ENCODE results near the gene SEMA3E. TPM values are rescaled to one million over a fixed set of nuclear protein-coding genes. Genes with fewer than 3 reads are reported as not detected.

The SEMA3E gene
- total RNA-seq, 4 donors from 2014 or later: 0.83 to 2.2 (median 1.9) TPM

DNA sequence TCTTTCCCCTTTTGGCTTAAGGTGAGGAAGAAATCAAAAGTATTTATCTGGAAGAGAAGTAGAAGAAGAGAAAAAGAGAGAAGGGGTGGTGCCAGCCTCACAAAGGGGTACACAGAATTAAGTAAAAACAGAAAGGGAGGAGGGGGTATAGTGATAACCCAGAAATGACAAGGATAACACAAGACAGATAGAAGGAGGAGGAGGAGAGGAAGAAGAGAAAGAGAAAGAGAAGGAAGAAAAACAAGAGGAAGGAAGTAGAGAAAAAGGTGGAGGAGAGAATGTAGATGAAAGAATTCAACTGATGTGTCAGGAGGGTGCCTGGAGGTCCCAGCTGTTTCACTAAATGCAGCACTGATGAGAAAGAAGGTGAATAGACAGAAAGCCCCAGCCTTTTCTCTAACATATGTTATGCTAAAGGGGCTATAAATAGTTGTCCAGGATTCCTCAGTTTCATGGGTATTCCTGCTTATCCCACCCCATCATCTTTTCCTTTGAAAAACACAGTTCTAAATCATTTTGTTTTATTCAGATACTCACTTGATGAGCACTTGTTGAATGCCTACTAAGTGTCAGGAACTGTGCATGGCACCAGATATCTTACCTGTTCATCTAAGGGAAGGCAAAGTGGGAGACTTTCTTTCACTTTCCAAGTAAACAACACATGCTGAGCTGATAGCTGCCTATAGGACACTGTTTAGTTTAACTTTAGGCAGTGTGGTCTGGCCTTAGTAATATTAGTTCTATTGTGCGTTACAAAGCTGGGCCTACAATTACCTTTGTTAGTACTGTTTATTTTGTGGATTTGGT lies 8.0 kb downstream of the SEMA3E start:
- no peak for TF ChIP-seq POLR2A (IDR thresholded peaks at IDR 0.05)
- TF ChIP-seq, protein P1, sequence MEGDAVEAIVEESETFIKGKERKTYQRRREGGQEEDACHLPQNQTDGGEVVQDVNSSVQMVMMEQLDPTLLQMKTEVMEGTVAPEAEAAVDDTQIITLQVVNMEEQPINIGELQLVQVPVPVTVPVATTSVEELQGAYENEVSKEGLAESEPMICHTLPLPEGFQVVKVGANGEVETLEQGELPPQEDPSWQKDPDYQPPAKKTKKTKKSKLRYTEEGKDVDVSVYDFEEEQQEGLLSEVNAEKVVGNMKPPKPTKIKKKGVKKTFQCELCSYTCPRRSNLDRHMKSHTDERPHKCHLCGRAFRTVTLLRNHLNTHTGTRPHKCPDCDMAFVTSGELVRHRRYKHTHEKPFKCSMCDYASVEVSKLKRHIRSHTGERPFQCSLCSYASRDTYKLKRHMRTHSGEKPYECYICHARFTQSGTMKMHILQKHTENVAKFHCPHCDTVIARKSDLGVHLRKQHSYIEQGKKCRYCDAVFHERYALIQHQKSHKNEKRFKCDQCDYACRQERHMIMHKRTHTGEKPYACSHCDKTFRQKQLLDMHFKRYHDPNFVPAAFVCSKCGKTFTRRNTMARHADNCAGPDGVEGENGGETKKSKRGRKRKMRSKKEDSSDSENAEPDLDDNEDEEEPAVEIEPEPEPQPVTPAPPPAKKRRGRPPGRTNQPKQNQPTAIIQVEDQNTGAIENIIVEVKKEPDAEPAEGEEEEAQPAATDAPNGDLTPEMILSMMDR (IDR thresholded peaks at IDR 0.05): no peak
- H3K36me3 ChIP-seq: no peaks in the 10 kb centered on the region
- no peak overlapping the region for H3K4me3 ChIP-seq
- H3K27ac ChIP-seq: no peak overlapping the region
- DNase-seq: no peak
- no peaks in the 10 kb centered on the region for H3K4me1 ChIP-seq
- no peaks in the 10 kb centered on the region for H3K27me3 ChIP-seq
- H3K9me3 ChIP-seq: no peaks in the 10 kb centered on the region

DNA sequence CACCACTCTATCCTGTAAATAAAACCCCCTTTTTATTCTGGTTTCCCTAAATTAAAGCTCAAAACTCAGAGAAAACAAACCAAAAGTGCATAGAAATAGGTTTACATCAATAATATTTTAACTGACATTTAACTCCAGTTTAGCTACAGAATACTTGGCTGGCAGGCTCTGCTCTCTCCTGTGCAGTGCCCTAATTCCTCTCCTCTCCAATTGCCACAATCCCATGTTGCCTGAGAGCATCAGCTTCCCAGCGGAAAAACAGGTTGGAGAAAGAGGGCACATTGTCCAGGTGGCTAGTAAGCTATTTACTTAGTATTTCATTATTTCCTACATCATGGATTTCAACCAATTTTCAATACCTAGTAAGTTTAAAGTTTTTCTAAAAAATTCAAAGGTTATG lies 8.7 kb downstream of the SEMA3E start:
- H3K36me3 ChIP-seq: no peaks in the 10 kb centered on the region
- H3K27ac ChIP-seq: no peak overlapping the region
- H3K4me3 ChIP-seq: no peak overlapping the region
- DNase-seq: no peak
- TF ChIP-seq POLR2A (IDR thresholded peaks at IDR 0.05): no peak
- TF ChIP-seq, protein P1 (IDR thresholded peaks at IDR 0.05): no peak
- H3K27me3 ChIP-seq: no peaks in the 10 kb centered on the region
- no peaks in the 10 kb centered on the region for H3K9me3 ChIP-seq
- H3K4me1 ChIP-seq: no peaks in the 10 kb centered on the region

DNA sequence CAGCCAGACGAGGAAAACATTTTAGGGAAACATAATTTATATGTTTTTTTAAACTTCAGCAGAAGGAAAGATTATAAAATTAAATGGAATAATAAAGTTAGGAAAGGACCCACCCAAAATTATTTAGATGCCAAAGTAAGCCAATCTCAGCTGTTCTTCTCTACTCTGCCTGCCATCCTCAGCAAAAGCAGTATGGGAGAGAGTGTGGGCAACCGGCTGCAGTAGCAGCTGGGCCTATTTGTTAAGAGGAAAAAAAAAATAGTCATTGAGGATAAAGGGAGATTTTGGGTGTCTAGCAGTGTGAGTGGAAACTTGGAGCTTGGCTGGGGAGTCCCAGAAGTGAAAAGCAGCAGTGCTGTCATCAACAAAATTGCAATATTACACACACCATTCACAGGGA lies 15.4 kb downstream of the SEMA3E start:
- Histone ChIP-seq H3K27ac (no peak overlapping the region), H3K4me1 (no peaks in the 10 kb centered on the region), H3K4me3 (no peak overlapping the region), H3K27me3 (no peaks in the 10 kb centered on the region), H3K9me3 (no peaks in the 10 kb centered on the region), H3K36me3 (no peaks in the 10 kb centered on the region)
- TF ChIP-seq POLR2A (IDR thresholded peaks at IDR 0.05): no peak
- TF ChIP-seq, protein P1 (IDR thresholded peaks at IDR 0.05): no peak
- no peak for DNase-seq

DNA sequence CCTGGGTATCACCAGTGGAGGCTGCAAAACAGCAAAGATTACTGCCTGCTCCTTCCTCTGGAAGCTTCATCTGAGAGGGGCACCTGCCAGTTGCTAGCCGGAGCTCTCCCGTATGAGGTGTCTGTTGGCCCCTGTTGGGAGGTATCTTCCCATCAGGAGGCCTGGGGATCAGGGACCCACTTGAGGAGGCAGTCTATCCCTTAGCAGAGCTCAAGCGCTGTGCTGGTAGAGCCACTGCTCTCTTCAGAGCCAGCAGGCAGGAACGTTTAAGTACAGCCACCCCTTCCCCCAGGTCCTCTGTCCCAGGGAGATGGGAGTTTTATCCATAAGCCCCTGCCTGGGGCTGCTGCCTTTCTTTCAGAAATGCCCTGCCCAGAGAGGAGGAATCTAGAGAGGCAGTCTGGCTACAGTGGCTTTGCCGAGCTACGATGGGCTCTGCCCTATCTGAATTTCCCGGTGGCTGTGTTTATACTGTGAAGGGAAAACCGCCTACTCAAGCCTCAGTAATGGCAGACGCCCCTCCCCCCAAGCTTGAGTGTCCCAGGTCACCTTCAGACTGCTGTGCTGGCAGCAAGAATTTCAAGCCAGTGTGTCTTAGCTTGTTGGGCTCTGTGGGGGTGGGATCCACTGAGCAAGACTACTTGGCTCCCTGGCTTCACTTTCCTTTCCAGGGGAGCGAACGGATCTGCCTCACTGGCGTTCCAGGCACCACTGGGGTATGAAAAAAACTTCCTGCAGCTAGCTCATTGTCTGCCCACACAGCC lies 19.6 kb downstream of the SEMA3E start:
- no peak for DNase-seq

DNA sequence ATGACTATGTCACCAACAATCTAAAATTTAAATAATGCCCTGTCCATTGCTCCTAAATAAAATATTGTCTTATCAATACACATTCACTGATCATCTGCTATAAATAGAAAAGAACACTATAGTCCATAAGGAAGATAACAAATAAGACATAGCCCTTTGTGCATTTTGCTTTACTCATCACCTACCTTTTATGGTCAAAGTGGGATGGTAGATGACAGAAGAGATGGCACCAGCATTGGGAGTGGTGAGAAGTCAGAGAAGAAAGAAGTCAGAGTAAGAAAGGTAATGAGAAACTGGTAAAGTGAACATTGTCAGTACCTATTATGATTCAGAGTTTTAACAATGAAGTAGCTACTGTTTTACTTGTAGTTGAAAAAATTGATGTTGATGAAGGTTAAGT lies 31.1 kb downstream of the SEMA3E start:
- Histone ChIP-seq H3K4me3 (no peak overlapping the region), H3K27me3 (no peaks in the 10 kb centered on the region), H3K4me1 (no peaks in the 10 kb centered on the region), H3K27ac (no peak overlapping the region), H3K36me3 (no peaks in the 10 kb centered on the region), H3K9me3 (no peaks in the 10 kb centered on the region)
- TF ChIP-seq, protein P1 (IDR thresholded peaks at IDR 0.05): no peak
- TF ChIP-seq POLR2A (IDR thresholded peaks at IDR 0.05): no peak
- no peak for DNase-seq

More for the DNA sequence above, 19.6 kb downstream of the SEMA3E start:
- H3K9me3 ChIP-seq: no peaks in the 10 kb centered on the region
- no peak overlapping the region for H3K4me3 ChIP-seq
- no peaks in the 10 kb centered on the region for H3K4me1 ChIP-seq
- H3K36me3 ChIP-seq: no peaks in the 10 kb centered on the region
- no peak overlapping the region for H3K27ac ChIP-seq
- no peaks in the 10 kb centered on the region for H3K27me3 ChIP-seq
- TF ChIP-seq POLR2A (IDR thresholded peaks at IDR 0.05): no peak
- TF ChIP-seq, protein P1 (IDR thresholded peaks at IDR 0.05): no peak
